Type B pancreatic cell (in vitro differentiated cells): ENCODE data around the gene NID2. TPM values are rescaled to one million over a fixed set of nuclear protein-coding genes. Genes with fewer than 3 reads are reported as not detected.

Experiments
- DNase-seq: peaks from one replicate; pipeline ENCODE4 v3.0.0; 2021; ENCODE audit warnings: mixed read lengths; ENCODE audit not compliant: unreplicated experiment; ENCODE audit errors: extremely low spot score
- H3K27ac Mint-ChIP-seq: 2 replicates; pipeline ENCODE4 v1.8.0; 2021; ENCODE audit warnings: mild to moderate bottlenecking, mixed read lengths
- H3K27me3 Mint-ChIP-seq: 2 replicates; pipeline ENCODE4 v1.8.0; 2021; ENCODE audit warnings: mixed read lengths
- H3K36me3 Mint-ChIP-seq: 2 replicates; pipeline ENCODE4 v1.8.0; 2021; ENCODE audit warnings: mixed read lengths
- H3K4me1 Mint-ChIP-seq: one replicate; pipeline ENCODE4 v1.8.0; 2021; ENCODE audit warnings: mixed read lengths; ENCODE audit not compliant: unreplicated experiment
- H3K4me3 Mint-ChIP-seq: 2 replicates; pipeline ENCODE4 v1.8.0; 2021; ENCODE audit warnings: mild to moderate bottlenecking, mixed read lengths
- H3K9me3 Mint-ChIP-seq: 2 replicates; pipeline ENCODE4 v1.8.0; 2021; ENCODE audit warnings: mixed read lengths
- CTCF ChIP-seq: fragments of 200-600 bp; sonication (generic); conservative IDR thresholded peaks from 2 replicates; pipeline ENCODE4 v1.5.0; 2021; ENCODE audit warnings: antibody characterized with exemption, mild to moderate bottlenecking
- total RNA-seq: library from RNA; stranded (reverse); gene quantifications from 2 replicates; pipeline ENCODE4 v1.2.1, GENCODE V29; 2021; ENCODE audit warnings: low replicate concordance

NID2 gene
- total RNA-seq, 1 donor from 2014 or later: 65.7 TPM

GRCh38 chr14:52053044-52053443 is 15.8 kb downstream of the NID2 start:
- Mint-ChIP-seq H3K27ac (no peak overlapping the region), H3K9me3 (no peaks in the 10 kb centered on the region), H3K36me3 (peaks cover 4% of the 10 kb centered on the region), H3K4me1 (peaks cover 26% of the 10 kb centered on the region), H3K4me3 (no peak overlapping the region), H3K27me3 (peaks cover 5% of the 10 kb centered on the region)
- DNase-seq: no peak
- no peak for TF ChIP-seq CTCF

- Mint-ChIP-seq H3K4me3 (no peak overlapping the region), H3K9me3 (no peaks in the 10 kb centered on the region), H3K36me3 (peaks cover 4% of the 10 kb centered on the region), H3K4me1 (peaks cover 26% of the 10 kb centered on the region), H3K27me3 (peaks cover 5% of the 10 kb centered on the region), H3K27ac (no peak overlapping the region)
- TF ChIP-seq CTCF: no peak
- no peak for DNase-seq
Measured at GRCh38 chr14:52052288-52052943, 16.4 kb downstream of the NID2 start.

GRCh38 chr14:52051871-52052270 is 17.0 kb downstream of the NID2 start:
- DNase-seq: no peak

GRCh38 chr14:52051251-52051650 is 17.6 kb downstream of the NID2 start:
- Mint-ChIP-seq H3K4me3 (no peak overlapping the region), H3K4me1 (peaks cover 26% of the 10 kb centered on the region), H3K9me3 (no peaks in the 10 kb centered on the region), H3K27me3 (peaks cover 5% of the 10 kb centered on the region), H3K36me3 (peaks cover 4% of the 10 kb centered on the region), H3K27ac (no peak overlapping the region)
- no peak for TF ChIP-seq CTCF
- DNase-seq: no peak

More at GRCh38 chr14:52051871-52052270, 17.0 kb downstream of the NID2 start:
- Mint-ChIP-seq H3K9me3 (no peaks in the 10 kb centered on the region), H3K4me1 (peaks cover 26% of the 10 kb centered on the region), H3K27ac (no peak overlapping the region), H3K27me3 (peaks cover 5% of the 10 kb centered on the region), H3K36me3 (peaks cover 4% of the 10 kb centered on the region), H3K4me3 (no peak overlapping the region)
- no peak for TF ChIP-seq CTCF

GRCh38 chr14:52049721-52050588 is 18.9 kb downstream of the NID2 start:
- peaks cover 30% of the 10 kb centered on the region for H3K4me1 Mint-ChIP-seq
- DNase-seq: no peak
- H3K27me3 Mint-ChIP-seq: no peaks in the 10 kb centered on the region

More at GRCh38 chr14:52049721-52050588, 18.9 kb downstream of the NID2 start:
- Mint-ChIP-seq H3K36me3 (peaks cover 4% of the 10 kb centered on the region), H3K9me3 (no peaks in the 10 kb centered on the region), H3K27ac (no peak overlapping the region), H3K4me3 (no peak overlapping the region)
- TF ChIP-seq CTCF: no peak
